Stimulated activated CD4-positive, alpha-beta T cell treated with anti-CD3 and anti-CD28 coated beads, Interleukin-1b, Interleukin-23, amount 100 ng/mL, for 48 hours (primary cell): ENCODE measurements around the gene LEKR1.

Experiments
- DNase-seq: peaks from one replicate; pipeline ENCODE4 v3.0.0-alpha.2; 2020

LEKR1 gene

GRCh38 chr3:157087373-157087772 is 261.2 kb downstream of the LEKR1 start:
- no peak for DNase-seq

DNA sequence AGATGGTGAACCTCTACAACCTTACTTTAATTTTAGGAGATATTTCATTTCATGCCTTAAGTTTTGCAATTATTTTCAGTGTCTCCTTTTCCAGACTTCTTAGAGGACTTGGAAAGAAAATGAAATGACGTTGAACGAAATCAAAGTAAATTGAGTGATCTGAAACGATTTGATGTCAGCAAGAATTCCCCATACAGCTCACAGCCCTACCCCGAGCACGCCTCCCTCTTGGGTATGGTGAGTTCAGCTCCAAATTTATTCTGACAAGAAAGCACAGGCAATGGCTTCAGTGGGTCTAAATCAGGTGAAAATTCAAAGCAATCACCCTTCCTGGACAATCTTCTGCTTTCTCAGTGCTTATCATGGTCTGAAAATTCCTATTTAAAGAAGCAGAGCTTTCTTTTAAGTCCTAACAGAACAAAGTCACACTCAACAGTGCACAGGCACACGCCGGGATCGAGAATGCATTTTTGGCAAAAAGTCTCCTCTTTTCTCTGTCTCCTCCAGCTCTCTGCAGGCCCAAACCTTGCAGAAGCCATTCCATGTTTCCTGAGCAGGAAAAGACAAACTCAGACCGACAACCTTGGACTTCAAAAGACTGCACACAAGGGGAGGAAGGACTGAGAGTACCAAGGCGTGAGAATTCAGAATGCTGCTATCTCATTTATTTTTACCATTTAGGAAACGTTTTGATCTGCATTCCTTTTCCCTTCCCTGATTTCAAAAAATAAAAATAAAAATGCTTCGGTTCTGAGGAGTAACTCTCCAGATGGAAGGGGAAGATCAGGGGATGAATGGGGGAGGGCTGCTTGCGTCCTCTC is 261.8 kb downstream of the LEKR1 start:
- DNase-seq, result no peak

GRCh38 chr3:157088601-157089454 is 262.7 kb downstream of the LEKR1 start:
- peak; percentile 96 for DNase-seq

GRCh38 chr3:157089455-157090221 is 263.5 kb downstream of the LEKR1 start:
- peak; percentile 40 for DNase-seq

GRCh38 chr3:157091083-157091833 is 265.1 kb downstream of the LEKR1 start:
- no peak for DNase-seq

DNA sequence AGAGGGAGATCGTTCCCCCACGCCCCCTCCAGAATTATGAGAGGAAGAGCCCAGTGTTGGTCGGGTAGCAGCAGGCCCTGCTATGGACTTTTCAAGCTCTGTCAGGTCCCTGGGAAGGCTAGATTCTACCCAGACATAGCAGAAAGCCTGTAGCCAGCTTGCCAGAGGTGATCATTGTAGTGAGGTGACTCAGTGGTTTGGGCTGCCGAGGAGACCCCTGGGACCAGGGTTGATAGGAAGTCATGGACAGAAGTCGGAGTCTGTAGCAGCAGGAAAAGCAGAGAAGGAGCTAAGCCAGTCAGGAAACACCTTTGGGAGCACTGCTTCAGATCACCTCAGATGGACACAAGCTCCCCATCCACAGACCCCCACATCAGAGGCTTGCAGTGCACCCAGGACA is 266.1 kb downstream of the LEKR1 start:
- DNase-seq, result no peak

DNA sequence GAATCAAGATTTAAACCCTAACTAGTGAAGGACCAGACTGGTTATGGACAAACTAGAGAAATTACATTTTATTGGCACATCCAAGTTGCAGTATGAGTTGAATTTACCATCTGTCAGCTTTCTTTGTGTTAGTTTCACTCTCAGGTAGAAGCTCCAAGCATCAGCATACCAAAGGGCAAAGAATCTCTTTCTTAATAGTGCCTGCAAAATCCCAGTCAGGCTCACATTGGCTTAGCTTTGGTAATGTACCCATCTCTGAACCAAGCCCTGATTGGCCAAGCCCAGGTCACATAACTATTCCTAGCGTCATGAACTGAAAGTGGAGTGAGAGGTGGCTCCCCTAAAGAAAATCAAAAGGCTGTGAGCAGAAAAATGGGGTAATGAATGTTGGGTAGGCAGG is 266.9 kb downstream of the LEKR1 start:
- peak; percentile 42 for DNase-seq

DNA sequence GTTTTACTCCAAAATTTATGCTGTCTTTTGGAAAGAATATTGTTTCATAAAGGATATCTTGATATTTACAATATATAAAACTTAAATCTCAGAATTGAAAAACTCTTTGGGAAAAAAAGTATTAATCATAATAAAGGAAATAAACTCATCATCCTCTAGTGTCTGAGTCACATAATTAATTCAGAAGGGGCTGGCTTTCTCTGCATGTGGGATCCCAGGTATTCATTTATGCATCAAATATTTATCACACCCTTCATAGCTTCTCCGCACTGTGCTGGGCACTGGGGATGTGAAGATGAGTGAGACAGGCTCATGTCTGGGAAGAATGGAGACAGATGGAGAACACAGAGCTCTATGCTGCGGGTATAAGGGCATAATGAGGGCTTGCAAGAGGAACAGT is 268.1 kb downstream of the LEKR1 start:
- DNase-seq, result no peak

DNA sequence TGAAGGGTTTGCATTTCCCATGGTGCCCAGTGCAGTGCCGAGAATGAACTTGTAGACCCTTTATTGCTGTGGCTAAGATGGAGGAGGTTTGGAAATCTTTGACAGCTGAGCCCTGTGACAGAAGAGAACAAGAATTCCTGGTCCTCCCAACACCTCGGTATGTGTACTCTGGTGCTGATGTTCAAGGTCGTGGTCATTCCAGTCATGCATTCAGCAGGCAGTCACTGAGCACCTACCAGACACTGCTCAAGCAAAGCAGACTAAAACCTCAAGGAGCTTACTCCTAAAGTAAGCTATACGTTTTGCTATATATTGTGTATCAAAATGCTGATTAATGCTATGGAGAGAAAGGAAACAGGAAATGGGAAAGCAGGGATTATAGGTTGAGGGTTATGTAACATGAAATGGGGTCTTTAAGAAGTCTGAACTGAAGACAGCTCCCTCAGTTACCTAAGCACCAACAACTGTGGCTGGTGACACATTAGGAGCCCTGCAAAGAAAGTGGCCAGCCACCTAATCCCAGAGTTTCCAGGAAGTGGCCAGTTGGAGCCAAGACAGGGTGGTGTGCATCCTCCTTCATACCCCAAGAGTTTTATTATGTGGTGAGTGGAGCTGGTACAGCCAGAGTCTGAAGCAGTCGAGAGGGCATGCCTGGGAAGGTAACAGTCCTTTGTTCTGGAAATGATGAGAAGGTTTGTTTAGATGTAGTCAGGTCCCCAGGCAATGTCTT is 268.8 kb downstream of the LEKR1 start:
- DNase-seq, result no peak
